Mesendoderm (in vitro differentiated cells): ENCODE results near the gene PPFIBP2.

Source experiments
- DNase-seq: peaks from one replicate; pipeline ENCODE4 v3.0.0; 2013
- H2AK5ac ChIP-seq: 2 replicates; pipeline ENCODE4 v1.6.1; 2013; ENCODE audit warnings: low read length, inconsistent platforms
- H2BK120ac ChIP-seq: 2 replicates; pipeline ENCODE4 v1.6.1; 2013; ENCODE audit warnings: low read depth, mild to moderate bottlenecking, low read length, moderate library complexity, mixed read lengths
- H2BK15ac ChIP-seq: replicated peaks from 2 replicates; pipeline ENCODE4 v1.6.1; 2013; ENCODE audit warnings: low read depth, mild to moderate bottlenecking, moderate library complexity
- H2BK5ac ChIP-seq: 2 replicates; pipeline ENCODE4 v1.6.1; 2013; ENCODE audit warnings: low read length, inconsistent platforms
- H3K18ac ChIP-seq: 2 replicates; pipeline ENCODE4 v1.6.1; 2013; ENCODE audit warnings: mild to moderate bottlenecking, low read length, mixed read lengths
- H3K23ac ChIP-seq: one replicate; pipeline ENCODE4 v1.6.1; 2013; ENCODE audit warnings: low read length
- H3K27ac ChIP-seq: 2 replicates; pipeline ENCODE4 v1.5.1; 2013; ENCODE audit warnings: low read depth, mild to moderate bottlenecking, inconsistent platforms, low read length, moderate library complexity
- H3K27me3 ChIP-seq: 2 replicates; pipeline ENCODE4 v1.6.1; 2013; ENCODE audit warnings: low read length, control low read depth, mild to moderate bottlenecking, inconsistent platforms; ENCODE audit not compliant: insufficient read depth, poor library complexity
- H3K36me3 ChIP-seq: 2 replicates; pipeline ENCODE4 v1.6.1; 2013; ENCODE audit warnings: low read length, inconsistent platforms; ENCODE audit not compliant: control insufficient read depth, insufficient read depth
- H3K4ac ChIP-seq: one replicate; pipeline ENCODE4 v1.6.1; 2013; ENCODE audit warnings: low read depth, mild to moderate bottlenecking, low read length, moderate library complexity
- H3K4me1 ChIP-seq: 2 replicates; pipeline ENCODE4 v1.6.1; 2013; ENCODE audit warnings: low read depth, low read length, inconsistent platforms; ENCODE audit not compliant: control insufficient read depth
- H3K4me2 ChIP-seq: 2 replicates; pipeline ENCODE4 v1.6.1; 2013; ENCODE audit warnings: low read length
- H3K4me3 ChIP-seq: 2 replicates; pipeline ENCODE4 v1.5.1; 2013; ENCODE audit warnings: mild to moderate bottlenecking, low read length
- H3K56ac ChIP-seq: one replicate; pipeline ENCODE4 v1.6.1; 2013; ENCODE audit warnings: low read length
- H3K79me1 ChIP-seq: 2 replicates; pipeline ENCODE4 v1.6.1; 2013; ENCODE audit warnings: low read length, inconsistent platforms
- H3K79me2 ChIP-seq: 2 replicates; pipeline ENCODE4 v1.6.1; 2013; ENCODE audit warnings: mild to moderate bottlenecking, low read length; ENCODE audit not compliant: control insufficient read depth, insufficient read depth
- H3K9ac ChIP-seq: 2 replicates; pipeline ENCODE4 v1.6.1; 2013; ENCODE audit warnings: low read length, inconsistent platforms
- H4K5ac ChIP-seq: one replicate; pipeline ENCODE4 v1.6.1; 2013; ENCODE audit warnings: low read length
- H4K8ac ChIP-seq: one replicate; pipeline ENCODE4 v1.6.1; 2013; ENCODE audit warnings: low read depth, mild to moderate bottlenecking, control low read depth, low read length, moderate library complexity
- WGBS: extraction: QIAGEN DNeasy Blood & Tissue Kit; methylation state at CpG from one replicate; pipeline ENCODE4 v1.1.7; 2013; ENCODE audit warnings: low lambda C conversion rate, missing lambda C conversion rate; ENCODE audit not compliant: insufficient coverage; ENCODE audit errors: extremely low coverage; 5-methylcytosine and 5-hydroxymethylcytosine counted together

Gene PPFIBP2

DNA sequence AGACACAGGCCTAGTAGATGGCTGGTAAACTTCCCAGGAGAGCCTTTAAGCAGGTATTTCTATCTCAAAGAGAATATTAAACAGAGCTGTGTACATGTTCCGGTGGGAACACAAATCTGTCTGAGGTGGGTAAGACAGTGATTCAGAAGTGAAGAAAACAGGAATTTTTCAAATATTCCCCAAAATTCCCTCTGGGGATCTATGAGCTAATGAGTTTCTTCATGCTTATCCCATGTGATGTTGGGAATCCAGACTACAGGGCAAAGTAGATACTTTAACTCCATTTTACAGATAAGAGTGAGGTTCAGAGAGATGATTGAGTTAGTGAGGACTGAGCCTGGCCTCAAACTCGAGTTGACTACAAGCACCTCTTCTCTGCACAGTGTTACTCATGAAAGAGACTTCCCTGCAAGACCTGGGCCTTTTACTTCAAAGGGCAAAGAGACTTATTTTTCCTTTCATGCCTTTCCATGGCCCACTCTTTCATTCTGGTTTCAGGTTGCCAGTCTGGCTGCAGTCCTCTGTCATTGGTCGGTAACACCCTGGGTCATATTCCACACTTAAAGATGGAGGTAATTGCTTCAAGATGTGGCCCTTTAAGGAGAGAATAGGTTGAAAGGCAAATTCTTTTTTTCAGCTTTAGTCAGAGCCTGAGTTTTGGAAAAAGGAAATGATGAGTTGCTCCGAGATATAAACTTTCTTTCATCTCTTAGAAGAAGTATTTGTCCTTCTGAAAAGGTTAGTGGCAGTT, 89.4 kb downstream of the PPFIBP2 start:
- Histone ChIP-seq H3K36me3 (no peaks in the 10 kb centered on the region), H3K23ac (no peak overlapping the region), H3K18ac (no peak overlapping the region), H3K4me2 (no peak overlapping the region), H3K27ac (no peak overlapping the region), H3K56ac (no peak overlapping the region), H4K8ac (no peak overlapping the region), H3K4me1 (peaks cover 24% of the 10 kb centered on the region), H2BK15ac (peak overlapping the region; percentile 11), H3K79me1 (no peaks in the 10 kb centered on the region), H3K4ac (no peak overlapping the region), H2BK5ac (no peak overlapping the region), H3K4me3 (no peak overlapping the region), H3K9ac (no peak overlapping the region), H3K27me3 (no peaks in the 10 kb centered on the region), H3K79me2 (no peaks in the 10 kb centered on the region), H4K5ac (no peak overlapping the region), H2AK5ac (no peak overlapping the region), H2BK120ac (peak overlapping the region; percentile 65)
- no peak for DNase-seq
- no CpG with 5 or more reads among the region's 4 CpGs for WGBS

DNA sequence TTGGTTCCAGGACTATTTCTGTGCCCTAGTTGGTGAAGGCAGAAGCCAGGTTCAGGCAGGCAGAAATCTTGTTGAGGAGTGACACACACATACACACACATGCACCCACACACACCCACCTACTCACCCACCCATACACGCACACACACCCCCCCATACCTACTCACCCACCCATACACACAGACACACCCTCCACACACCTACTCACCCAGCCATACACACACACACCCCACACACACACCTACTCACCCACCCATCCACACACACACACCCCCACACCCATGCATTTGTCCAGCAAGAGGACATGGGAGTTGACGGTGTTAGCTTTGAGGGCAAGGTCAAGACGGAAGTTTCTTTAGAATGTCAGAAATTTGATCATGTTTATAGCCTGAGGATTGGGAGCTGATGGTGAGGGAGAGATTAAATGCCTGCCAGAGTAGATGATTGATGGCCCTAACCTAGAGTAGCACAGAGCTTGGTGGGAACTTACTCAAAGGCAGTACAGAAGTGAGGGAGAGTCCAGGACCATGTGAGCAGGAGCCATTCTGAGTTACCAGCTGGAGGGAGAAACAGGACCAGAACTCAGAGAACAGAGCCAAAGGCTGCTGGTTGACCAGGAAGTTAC, 90.6 kb downstream of the PPFIBP2 start:
- no peak for DNase-seq
- H4K5ac ChIP-seq = no peak overlapping the region
- no peaks in the 10 kb centered on the region for H3K36me3 ChIP-seq
- no peak overlapping the region for H3K18ac ChIP-seq
- no peak overlapping the region for H3K4me3 ChIP-seq
- peak overlapping the region; percentile 61 for H3K56ac ChIP-seq
- H2BK15ac ChIP-seq = peak overlapping the region; percentile 4
- peak overlapping the region; percentile 41 for H3K27ac ChIP-seq
- no peaks in the 10 kb centered on the region for H3K27me3 ChIP-seq
- H3K23ac ChIP-seq = peak overlapping the region; percentile 75
- peak overlapping the region; percentile 13 for H2AK5ac ChIP-seq
- peaks cover 2% of the 10 kb centered on the region for H3K79me2 ChIP-seq
- no peak overlapping the region for H3K9ac ChIP-seq
- peak overlapping the region; percentile 45 for H2BK120ac ChIP-seq
- H3K4me2 ChIP-seq = no peak overlapping the region
- H4K8ac ChIP-seq = no peak overlapping the region
- 100% methylated on average over 1 of the region's 3 CpGs for WGBS
- H3K4ac ChIP-seq = no peak overlapping the region
- no peaks in the 10 kb centered on the region for H3K79me1 ChIP-seq
- peak overlapping the region; percentile 84 for H2BK5ac ChIP-seq
- H3K4me1 ChIP-seq = peaks cover 21% of the 10 kb centered on the region

DNA sequence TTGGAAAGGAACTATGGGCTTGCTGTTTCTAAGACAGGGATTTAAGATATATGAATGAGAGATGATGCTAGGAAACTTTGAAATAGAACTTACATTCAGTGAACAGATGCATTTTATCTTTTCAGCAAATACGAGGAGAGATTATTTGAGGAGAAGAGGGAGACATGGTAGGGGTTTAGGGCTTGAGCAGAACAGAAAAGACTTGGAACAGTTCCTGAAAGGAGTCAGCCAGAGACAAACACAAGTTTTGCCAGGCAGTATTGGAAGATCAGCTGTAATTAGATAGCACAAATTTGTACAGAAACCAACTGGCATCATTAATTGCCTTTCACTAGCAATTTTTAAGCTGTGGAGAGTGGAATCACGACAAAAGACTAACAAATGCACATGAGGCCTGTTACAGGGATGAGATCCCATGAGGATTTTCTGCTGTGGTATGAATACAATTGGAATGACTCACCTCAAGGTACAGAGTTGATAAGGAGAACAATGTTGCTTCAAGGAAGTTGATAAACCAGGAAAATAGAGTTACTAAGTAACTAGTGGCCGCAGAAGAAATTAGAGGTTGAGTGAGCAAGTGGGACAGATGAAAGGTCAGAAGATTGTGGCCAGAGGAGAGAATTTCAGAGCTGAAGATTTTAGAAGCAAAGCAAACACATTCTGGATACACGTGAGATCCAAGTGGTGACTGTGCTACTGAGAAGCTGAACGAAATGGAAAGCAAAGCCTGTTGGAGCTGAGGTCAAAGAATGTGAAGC, 91.6 kb downstream of the PPFIBP2 start:
- Histone ChIP-seq H2BK5ac (peak overlapping the region; percentile 94), H3K4me3 (peak overlapping the region; percentile 3), H4K8ac (no peak overlapping the region), H3K23ac (no peak overlapping the region), H3K36me3 (no peaks in the 10 kb centered on the region), H3K27ac (peak overlapping the region; percentile 80), H3K18ac (peak overlapping the region; percentile 77), H3K4me2 (peak overlapping the region; percentile 21), H4K5ac (no peak overlapping the region), H3K4me1 (peaks cover 15% of the 10 kb centered on the region), H3K79me2 (peaks cover 2% of the 10 kb centered on the region), H3K56ac (peak overlapping the region; percentile 77), H3K9ac (peak overlapping the region; percentile 67), H2BK120ac (no peak overlapping the region), H3K4ac (peak overlapping the region; percentile 83), H2BK15ac (no peak overlapping the region), H2AK5ac (peak overlapping the region; percentile 38), H3K27me3 (no peaks in the 10 kb centered on the region), H3K79me1 (no peaks in the 10 kb centered on the region)
- WGBS = no CpG with 5 or more reads among the region's 5 CpGs
- peak; percentile 94 for DNase-seq

DNA sequence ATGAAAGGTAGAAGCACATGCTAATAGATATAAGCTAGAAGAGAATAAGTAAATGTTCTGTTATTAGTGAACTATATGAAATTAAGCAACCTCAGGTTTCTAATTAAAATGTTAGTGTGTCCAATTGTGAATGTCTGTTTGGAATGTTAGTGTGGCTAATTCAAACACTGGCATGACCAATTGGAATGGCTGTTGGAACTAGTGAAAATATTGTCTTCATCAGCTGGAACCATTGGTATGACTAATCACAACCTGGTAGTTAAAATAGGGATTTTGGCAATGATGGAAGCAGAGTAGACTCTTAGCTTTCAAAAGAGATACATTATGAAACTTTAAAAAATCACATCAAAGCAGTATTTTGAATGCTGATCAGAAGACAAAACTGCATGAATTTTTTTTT, 92.7 kb downstream of the PPFIBP2 start:
- H3K56ac ChIP-seq = peak overlapping the region; percentile 40
- no peak overlapping the region for H3K4me2 ChIP-seq
- no peak overlapping the region for H2AK5ac ChIP-seq
- peak overlapping the region; percentile 67 for H3K9ac ChIP-seq
- peaks cover 10% of the 10 kb centered on the region for H3K4me1 ChIP-seq
- no peak overlapping the region for H2BK120ac ChIP-seq
- H3K36me3 ChIP-seq = no peaks in the 10 kb centered on the region
- H2BK5ac ChIP-seq = no peak overlapping the region
- no peak for DNase-seq
- no peaks in the 10 kb centered on the region for H3K27me3 ChIP-seq
- peaks cover 2% of the 10 kb centered on the region for H3K79me2 ChIP-seq
- no peak overlapping the region for H4K8ac ChIP-seq
- H3K4me3 ChIP-seq = no peak overlapping the region
- H4K5ac ChIP-seq = no peak overlapping the region
- no peak overlapping the region for H3K27ac ChIP-seq
- no peak overlapping the region for H3K23ac ChIP-seq
- no peak overlapping the region for H2BK15ac ChIP-seq
- H3K4ac ChIP-seq = no peak overlapping the region
- no peak overlapping the region for H3K18ac ChIP-seq
- no peaks in the 10 kb centered on the region for H3K79me1 ChIP-seq

DNA sequence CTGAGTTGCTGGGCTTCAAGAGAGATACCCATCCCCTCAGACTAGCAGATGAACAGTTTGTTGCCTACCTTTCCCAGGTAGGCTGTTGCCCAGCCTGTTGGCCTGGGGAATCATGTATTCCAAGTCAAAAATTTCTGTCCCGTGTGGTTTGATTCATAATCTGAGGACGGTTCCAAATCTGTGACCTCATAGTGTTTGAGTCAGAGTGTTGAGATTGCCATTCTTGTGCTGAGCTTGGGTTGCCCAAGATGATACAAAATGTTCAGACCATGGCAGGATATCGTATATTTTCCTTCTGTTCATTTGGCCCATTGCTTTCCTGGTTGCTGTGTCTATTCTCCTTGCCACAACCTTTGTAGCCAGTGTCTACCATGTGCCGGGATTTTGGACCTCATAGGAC, 95.2 kb downstream of the PPFIBP2 start:
- H3K79me1 ChIP-seq = no peaks in the 10 kb centered on the region
- no peak overlapping the region for H3K27ac ChIP-seq
- H3K79me2 ChIP-seq = peaks cover 2% of the 10 kb centered on the region
- no peak overlapping the region for H2BK120ac ChIP-seq
- H3K56ac ChIP-seq = peak overlapping the region; percentile 29
- no peaks in the 10 kb centered on the region for H3K27me3 ChIP-seq
- H4K8ac ChIP-seq = no peak overlapping the region
- H2BK15ac ChIP-seq = no peak overlapping the region
- peaks cover 16% of the 10 kb centered on the region for H3K4me1 ChIP-seq
- no peak overlapping the region for H3K4me3 ChIP-seq
- H4K5ac ChIP-seq = no peak overlapping the region
- H3K36me3 ChIP-seq = no peaks in the 10 kb centered on the region
- no peak for DNase-seq
- H3K23ac ChIP-seq = no peak overlapping the region
- no peak overlapping the region for H3K4me2 ChIP-seq
- no peak overlapping the region for H2AK5ac ChIP-seq
- H3K18ac ChIP-seq = no peak overlapping the region
- no peak overlapping the region for H3K4ac ChIP-seq
- WGBS = no CpG with 5 or more reads among the region's 4 CpGs
- no peak overlapping the region for H3K9ac ChIP-seq
- no peak overlapping the region for H2BK5ac ChIP-seq
